NCI-H446 (cell line): ENCODE results near the gene STON2.
A peak's percentile ranks its signal among the peaks of the same experiment; 100 is the strongest.
"Not testable (repeated sequence)": the region's sequence is repeated elsewhere in the genome, so short reads cannot be mapped to it uniquely, and the experiment has no call there.

ENCODE experiments used
- DNase-seq, 2 experiments: peaks; one replicate each; lab custom pipeline; 2025; lab: John Stamatoyannopoulos, UW

The STON2 gene

GRCh38 chr14:81380009-81380408 is 20.1 kb downstream of the STON2 start:
- DNase-seq: not testable (repeated sequence)

GRCh38 chr14:81371802-81372201 is 28.3 kb downstream of the STON2 start:
- no peak for DNase-seq

- no peak for DNase-seq
Measured at GRCh38 chr14:81367563-81367962, 32.6 kb downstream of the STON2 start.

- no peak for DNase-seq
Measured at GRCh38 chr14:81366884-81367283, 33.2 kb downstream of the STON2 start.

GRCh38 chr14:81366214-81366613 is 33.9 kb downstream of the STON2 start:
- DNase-seq: peak in 1 of 2 experiments; percentile 47

- peak in 1 of 2 experiments; percentile 55 for DNase-seq
Measured at GRCh38 chr14:81363746-81364378, 36.3 kb downstream of the STON2 start.

- DNase-seq: no peak
Measured at GRCh38 chr14:81353691-81354323, 46.3 kb downstream of the STON2 start.

GRCh38 chr14:81352413-81352812 is 47.7 kb downstream of the STON2 start:
- no peak for DNase-seq

- DNase-seq: no peak
Measured at GRCh38 chr14:81351205-81351604, 48.9 kb downstream of the STON2 start.

- DNase-seq: no peak
Measured at GRCh38 chr14:81350344-81351130, 49.6 kb downstream of the STON2 start.

- no peak for DNase-seq
Measured at GRCh38 chr14:81348061-81348460, 52.1 kb downstream of the STON2 start.

GRCh38 chr14:81345781-81346180 is 54.3 kb downstream of the STON2 start:
- no peak for DNase-seq

- DNase-seq: no peak
Measured at GRCh38 chr14:81344481-81345160, 55.5 kb downstream of the STON2 start.

- no peak for DNase-seq
Measured at GRCh38 chr14:81343701-81344100, 56.4 kb downstream of the STON2 start.

- no peak for DNase-seq
Measured at GRCh38 chr14:81342850-81343580, 57.1 kb downstream of the STON2 start.

GRCh38 chr14:81341781-81342180 is 58.3 kb downstream of the STON2 start:
- no peak for DNase-seq

GRCh38 chr14:81341370-81341769 is 58.8 kb downstream of the STON2 start:
- DNase-seq: no peak

- no peak for DNase-seq
Measured at GRCh38 chr14:81340201-81340600, 59.9 kb downstream of the STON2 start.

- no peak for DNase-seq
Measured at GRCh38 chr14:81337073-81337472, 63.1 kb downstream of the STON2 start.

- no peak for DNase-seq
Measured at GRCh38 chr14:81336009-81336408, 64.1 kb downstream of the STON2 start.

- no peak for DNase-seq
Measured at GRCh38 chr14:81332725-81333124, 67.4 kb downstream of the STON2 start.
